GM18861 (cell line): ENCODE measurements around the gene PAGE4.

Experiments
- ATAC-seq: cut with Tn5 transposase; IDR thresholded peaks from one replicate; pipeline ENCODE4 v1.9.1; 2021; ENCODE audit not compliant: unreplicated experiment

Gene PAGE4, protein sequence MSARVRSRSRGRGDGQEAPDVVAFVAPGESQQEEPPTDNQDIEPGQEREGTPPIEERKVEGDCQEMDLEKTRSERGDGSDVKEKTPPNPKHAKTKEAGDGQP

DNA sequence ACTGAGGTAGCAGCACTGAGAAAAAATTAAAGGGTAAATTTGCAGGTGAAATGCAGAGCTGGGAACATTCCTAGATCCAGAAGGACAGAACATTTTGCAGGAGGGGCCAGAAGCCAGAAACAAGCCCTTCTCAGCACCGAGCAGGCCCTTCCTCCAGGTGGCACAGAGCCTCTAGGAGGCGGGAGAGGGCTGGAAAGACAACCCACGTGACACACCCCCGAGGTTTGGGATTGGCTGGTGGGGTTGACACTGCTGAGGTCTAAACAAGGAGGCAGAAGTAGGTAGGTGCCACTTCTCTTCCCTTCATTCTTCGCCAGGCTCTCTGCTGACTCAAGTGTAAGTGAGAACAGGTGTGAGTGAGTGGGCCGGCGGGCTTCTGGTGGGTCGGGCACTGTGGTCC is at the start of gene PAGE4:
Gene PAGE4, plus strand, starts transcription at position 288 of the 400 bp plus-strand sequence. CDS start 1,126 bp downstream, outside the sequence.
- no peak for ATAC-seq

DNA sequence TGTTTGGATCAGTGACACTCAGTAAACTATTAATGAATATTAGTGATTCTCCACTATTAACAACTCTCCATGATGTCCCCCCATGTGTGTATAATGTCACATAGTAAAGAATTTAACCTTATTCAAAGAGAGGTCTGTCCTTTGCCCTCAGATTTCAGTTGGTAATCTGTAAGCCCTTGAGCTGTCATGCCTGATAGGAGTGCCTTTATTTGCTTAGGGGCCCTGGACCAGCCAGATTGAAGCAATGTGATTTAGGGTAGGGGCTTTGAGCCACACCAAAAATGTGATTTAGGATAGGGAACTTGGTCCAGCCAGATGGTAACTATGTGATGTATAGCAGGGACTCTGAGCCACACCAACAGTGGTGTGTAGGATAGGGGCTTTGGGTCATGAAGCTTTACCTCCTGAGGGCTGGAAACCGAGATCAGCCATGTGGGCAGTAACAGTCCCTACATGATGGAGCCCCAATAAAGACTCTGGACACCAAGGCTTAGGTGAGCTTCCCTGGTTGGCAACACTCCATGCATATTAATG is 44.3 kb upstream of the PAGE4 start:
- ATAC-seq, result no peak

DNA sequence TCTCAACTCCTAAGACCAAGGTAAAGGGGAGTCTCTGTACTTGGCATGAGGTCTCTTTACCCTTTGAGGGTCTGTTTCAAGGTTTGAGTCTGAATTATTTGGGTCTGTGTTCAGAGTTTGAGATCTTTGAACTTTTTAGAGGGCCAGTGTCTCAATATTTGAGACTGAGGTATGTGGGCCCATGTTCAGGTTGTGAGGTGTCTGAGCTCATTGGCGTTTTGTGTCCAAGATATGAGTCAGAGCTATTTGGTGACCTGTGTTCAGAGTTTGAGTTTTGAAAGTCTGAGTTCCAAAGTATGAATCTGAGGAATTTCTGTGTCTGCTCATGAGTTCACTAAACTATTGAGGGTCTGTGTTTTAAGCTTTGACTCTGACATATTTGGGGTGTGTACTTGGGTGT is 36.7 kb upstream of the PAGE4 start:
- no peak for ATAC-seq

DNA sequence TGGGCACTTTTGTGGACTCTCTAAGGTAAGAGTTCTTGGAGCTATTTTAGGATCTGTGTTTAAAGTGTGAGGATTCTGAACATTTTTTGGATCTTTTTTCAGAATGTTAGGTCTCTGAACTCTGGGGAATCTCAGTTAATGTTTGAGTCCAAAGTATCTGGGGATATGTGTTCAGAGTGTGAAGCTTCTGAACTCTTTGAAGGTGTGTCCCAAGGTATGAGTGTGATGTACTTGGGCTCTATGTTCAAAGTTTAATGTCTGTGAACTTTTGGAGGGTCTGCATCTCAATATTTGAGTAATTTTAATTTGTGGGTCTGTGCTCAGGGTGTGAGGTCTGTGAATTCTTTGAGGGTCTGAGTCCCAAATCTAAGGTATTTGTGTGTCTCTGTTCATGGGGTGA is 35.4 kb upstream of the PAGE4 start:
- no peak for ATAC-seq

DNA sequence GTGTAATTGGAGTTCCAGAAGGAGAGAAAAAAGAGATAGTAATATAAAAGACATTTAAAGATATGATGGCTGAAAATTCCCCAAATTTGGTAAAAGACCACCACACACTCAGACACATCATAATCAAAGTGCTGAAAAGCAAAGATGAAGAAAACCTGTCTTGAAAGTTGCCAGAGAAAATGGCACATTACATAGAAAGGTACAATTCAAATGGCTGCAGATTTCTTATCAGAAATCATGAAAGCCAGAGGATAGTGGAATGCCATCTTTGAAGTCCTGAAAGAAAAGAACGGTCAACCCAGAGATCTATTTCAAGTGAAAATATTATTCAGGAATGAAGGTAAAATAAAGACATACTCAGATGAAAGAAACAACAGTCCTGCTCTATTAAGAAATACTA is 29.3 kb upstream of the PAGE4 start:
- no peak for ATAC-seq

DNA sequence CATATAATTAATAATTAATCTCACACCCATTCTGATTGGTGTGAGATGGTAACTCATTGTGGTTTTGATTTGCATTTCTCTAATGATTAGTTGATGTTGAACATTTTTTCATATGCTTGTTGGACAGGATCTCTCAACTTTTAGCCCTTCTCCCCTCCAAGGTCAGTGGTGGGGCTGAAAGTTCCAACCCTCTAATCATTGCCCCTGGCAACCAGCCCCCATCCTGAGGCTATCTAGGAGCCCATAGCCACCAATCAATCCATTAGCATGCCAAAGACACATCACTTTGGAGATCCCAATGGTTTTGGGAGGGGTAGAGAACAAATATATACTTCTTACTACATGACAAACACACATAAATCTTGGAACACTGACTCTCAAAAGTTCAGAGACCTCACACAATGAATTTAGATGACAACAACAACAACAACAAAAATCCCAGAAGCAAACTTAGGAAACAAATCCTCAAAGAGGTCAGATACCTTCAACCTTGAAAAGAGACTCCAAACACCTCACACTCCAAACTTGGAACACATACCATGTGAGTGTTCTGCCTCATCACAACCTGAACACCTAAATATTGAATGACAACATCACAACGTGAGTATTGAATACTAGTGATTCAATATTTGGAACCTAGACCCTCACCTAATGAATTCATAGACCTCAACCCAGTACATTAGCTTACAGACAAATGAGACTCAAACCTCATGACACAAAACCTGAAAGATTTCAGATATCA is 19.0 kb upstream of the PAGE4 start:
- ATAC-seq, result no peak

DNA sequence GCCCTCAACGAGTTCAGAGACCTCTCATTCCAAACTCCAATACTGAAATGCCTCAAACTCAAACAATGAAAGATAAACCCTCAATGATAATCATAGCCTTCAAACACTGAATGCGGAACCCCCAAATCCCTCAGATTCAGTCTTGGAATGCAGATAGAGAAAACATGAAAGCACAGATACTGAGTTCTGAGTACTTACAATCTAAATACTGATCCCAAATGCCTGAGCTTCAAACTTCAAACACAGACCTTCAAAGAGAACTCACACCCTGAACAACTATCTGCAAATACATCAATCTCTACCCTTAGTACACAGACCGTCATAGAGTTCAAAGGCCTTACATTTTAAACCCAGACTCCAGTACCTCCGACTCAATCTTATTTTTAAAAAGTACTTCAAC is 16.9 kb upstream of the PAGE4 start:
- no peak for ATAC-seq

DNA sequence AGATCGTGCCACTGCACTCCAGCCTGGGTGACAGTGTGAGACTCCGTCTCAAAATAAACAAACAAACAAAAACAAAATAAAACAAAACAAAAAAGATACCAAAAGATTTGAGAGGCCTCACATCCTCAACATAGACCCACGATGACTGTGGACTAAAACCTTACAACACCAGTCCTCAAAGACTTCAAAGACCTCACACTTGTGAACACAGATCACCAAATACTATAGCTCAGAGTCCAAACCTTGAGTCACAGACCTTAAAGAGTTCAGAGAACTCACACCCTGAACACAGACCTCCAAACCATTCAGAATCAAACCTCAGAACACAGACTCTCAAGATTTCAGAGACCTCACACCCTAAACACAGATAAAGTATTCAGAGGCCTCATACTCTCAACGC is 12.7 kb upstream of the PAGE4 start:
- no peak for ATAC-seq

DNA sequence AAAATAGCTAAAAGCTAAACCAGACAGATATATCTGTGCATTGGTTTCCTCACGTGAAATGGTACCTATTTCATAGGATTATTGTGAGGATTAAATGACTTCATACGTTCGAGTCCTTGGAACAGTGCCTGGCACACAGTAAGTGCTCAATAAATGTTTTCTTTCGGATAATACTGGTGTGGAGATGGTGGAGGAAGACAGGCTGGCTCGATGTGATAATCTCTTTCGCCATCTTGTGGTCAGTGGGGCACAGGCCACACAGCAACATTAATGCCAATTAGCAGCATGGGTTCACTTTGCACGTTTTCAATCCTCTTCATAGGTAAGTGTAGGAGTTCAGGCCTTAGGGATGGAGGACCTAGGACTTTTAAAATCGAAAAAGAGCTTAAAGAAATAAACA is 9.3 kb downstream of the PAGE4 start:
- peak; percentile 63 for ATAC-seq

DNA sequence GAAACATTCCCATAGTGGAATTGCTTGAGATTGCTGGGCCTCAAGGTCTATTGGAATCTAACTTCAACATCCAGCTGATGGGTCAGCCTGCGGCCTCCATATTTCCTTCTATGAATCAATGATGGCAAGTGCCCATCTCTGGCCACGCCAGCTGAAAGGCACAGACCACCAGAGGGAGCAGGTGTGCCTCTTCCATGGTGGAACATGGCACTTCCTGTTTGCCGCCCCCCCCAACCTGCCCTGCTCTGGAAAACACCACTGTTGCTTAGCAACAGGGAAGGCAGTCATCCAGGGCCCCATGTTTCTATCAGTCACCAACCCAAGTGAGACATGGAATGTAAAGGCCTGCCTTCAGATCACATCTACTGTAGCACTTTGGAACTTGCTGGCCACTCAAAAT is 11.6 kb downstream of the PAGE4 start:
- ATAC-seq, result no peak

DNA sequence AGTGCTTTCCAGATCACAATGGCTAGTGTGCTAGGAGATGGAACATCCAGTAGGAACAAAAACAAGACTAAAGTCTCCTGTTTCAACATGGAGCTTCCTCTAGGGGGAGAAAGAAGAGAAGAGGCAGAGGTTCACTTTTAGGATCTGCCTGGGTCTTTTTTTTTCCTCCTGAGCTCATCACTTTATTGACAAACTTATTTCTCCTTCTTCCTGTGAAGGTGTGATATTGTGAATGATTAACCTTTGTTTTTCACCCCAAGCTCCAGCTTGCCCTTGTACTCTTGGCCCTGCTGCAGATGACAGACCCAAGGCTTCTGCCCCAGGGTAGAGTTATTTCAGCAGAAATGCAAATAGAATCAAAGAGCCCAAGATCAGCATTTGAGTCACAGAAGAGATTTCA is 13.5 kb downstream of the PAGE4 start:
- ATAC-seq, result no peak

DNA sequence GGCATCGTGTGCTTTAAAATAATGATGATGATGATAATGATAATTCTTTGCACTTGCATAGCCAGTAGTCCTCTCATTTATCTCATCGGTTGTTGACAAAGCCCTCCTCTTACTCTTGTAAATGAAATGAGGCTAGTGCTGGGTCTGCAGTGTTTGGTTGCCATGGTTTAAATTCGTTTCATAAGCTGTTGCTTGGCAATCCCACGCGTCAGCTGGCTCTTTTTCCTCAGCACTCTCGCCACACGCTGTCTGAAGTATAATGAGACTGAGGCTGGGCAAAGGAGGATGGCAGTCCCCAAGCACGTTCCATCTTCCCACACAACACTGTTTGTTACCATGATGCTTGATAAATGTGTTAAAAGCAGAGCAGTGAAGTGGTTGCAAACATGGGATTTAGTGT is 15.5 kb downstream of the PAGE4 start:
- no peak for ATAC-seq

DNA sequence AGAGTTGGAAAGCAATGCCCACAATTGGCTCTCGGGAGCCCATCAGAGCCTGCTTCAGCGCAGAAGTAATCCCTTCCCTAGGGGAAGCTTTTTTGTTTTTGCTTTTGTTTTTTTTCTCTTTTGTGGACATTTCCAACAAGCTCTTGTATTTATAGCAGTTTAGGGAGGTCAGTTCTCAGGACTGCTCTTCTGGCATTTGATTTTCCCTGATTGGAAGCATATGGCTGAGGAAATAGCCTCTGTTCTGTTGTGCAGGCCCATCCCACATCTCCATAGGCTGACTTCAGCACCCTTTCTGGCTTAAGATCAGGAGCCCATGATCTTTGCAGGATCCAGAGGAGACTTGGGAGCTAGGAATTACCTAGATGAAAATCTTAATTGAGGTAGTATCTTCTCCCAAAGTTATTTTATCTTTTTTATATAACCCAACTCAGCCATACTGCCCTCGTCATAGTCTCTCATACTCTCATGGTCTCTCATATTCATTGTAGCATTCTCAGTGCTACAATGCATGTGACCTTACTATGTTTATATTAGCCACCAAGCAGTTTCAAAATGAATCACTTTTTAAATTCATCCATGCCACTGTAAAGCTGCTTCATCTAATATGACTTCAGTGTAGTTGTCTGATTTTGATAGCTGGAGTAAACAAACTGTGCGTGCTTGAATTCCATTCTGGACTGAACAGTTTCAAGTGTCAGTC is 16.7 kb downstream of the PAGE4 start:
- peak; percentile 49 for ATAC-seq

DNA sequence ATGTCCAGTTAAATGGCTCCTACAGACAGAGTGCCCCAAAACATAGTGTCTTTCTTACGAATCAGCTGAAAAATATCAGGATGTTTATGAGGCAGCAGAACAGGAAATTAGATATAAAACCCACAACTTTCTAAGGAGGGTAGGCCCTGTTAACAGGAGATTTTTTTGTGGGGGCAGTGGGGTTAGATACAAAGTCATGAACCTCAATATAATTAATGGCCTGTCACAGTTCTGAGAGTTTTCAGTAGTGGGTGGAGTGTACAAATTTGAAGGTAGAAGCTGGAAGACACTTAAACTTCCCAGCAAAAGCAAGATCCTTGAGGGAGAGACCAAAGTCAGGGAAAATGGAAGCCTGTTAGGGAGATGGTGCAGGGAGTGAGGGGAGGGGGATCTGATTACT is 17.4 kb downstream of the PAGE4 start:
- no peak for ATAC-seq

DNA sequence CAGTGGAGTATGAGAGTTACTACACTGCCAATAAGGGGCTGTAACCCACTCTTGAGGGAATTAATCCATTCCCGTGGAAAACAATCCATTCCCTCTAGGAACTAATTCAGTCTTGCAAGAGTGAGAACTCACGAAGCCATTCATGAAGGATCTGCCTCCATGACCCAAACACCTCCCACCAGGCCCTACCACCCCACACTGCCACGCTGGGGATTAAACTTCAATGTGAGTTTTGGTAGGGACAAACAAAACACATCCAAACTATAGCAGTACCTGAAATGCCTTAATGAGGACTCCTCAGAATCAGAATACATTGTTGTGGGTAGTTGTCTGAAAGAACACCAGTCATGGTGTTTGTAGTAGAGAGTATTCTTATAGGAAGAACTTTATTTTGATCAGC is 19.2 kb downstream of the PAGE4 start:
- no peak for ATAC-seq

DNA sequence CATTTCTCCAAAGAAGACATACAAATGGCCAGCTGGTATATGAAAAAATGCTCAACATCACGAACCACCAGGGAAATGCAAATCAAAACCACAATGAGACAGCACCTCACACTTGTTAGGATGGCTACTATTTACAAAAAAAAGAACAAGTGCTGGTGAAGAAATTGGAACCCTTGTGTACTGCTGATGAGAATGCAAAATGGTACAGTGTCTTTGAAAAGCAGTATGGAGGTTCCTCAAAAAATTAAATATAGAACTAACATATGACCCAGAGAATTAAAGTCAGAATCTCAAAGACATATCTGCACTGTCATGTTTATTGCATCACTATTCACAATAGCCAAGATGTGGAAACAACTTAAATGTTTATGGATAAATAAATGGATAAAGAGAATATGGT is 20.9 kb downstream of the PAGE4 start:
- no peak for ATAC-seq

DNA sequence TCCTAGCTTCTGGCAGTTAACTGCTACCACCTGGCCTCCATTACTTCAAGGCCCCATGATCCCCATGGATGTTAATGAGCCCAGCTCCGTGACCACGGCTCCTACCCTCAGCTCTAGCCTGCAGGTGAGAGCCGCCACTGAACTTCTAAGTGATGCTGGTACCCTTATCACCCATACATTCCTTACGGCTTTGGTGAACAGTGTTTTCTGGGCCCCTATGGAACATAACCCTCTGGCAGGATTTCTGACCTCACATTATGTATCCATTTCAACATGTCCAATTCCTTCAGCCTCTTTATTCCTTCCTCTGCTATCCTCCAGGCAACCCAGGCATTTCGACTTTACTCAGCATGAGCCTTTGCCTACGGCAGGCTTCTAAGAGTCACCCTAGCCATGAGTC is 24.6 kb downstream of the PAGE4 start:
- no peak for ATAC-seq

DNA sequence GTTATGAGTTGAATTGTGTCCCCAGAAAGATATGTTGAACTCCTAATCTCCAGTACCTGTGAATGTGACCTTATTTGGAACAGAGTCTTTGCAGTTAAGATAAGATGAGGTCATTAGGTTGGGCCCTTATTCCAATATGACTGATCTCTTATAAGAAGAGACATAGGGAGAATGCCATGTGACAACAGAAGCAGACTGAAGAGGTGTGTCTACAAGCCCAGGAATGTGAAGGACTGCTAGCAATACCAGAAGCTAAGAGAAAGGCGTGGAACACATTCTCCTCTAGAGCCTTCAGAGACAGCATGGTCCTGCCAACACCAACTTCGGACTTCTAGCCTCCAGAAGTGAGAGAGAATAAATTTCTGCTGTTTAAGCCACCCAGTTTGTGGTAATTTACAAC is 27.7 kb downstream of the PAGE4 start:
- ATAC-seq, result no peak

DNA sequence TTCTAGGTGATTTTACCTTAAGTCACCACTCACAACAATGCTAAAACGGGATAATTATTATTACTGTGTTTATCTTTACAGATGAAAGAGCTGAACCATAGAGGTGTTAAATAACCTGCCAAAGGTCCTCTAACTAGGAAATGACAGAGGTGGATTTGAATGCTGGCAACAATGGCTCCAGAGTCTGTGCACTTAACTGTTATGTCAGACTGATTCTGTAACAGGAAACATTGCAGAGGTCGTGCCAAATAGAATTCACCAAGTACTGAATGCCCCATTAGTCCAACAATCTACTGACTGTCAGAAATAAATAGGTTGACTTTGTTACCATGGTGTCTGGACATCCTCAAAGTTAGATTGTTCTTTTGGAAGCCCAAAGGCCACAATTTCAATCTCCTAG is 29.2 kb downstream of the PAGE4 start:
- no peak for ATAC-seq

DNA sequence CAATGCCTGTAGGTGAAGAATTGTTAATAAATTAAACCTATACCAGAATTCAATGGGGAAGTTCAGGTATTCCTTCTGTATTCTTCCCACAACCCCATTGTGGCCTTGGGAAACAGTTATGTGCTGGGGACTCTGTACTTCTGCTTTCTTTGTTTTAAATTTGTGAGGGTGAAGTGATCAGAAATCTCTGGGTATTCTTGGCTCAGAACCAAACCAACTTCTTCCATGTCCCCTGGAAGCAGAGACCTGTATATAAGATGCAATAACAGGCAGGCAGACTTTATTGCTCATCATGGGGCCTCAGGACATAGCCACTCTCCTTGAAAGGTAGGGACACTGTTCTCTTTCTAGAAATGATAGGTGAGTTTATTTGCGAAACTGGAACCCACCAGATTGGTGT is 30.4 kb downstream of the PAGE4 start:
- no peak for ATAC-seq

DNA sequence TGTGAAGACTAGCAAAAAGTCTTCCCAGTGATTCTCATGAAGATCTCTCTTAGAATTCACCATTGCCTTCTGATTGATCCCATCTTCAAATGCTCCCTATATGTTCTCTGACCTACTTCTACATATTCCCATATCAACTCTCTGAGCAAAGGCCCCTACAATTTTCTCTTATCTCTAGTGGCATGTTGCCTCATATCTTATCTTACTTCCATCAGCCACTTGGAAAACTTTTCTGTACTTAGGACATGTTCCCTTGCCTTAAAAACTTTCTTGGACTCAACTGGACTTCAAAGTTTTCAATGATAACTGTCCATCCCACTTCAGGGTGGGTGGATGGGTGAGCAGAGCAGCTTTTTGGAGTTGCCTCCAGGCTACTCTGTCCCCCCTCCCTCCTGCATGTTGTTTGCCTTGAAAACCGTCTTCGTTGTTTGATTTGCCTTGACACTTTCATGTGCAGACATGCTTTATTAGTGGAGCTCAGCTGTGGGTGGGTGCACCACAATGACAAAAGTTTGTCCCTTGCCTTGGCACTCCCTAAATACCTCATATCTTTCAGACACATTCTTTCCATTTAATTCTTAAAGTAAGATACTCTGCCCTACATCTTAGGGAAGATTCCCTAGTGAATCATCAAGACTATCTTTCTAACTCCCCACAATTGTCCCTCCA is 31.9 kb downstream of the PAGE4 start:
- no peak for ATAC-seq

DNA sequence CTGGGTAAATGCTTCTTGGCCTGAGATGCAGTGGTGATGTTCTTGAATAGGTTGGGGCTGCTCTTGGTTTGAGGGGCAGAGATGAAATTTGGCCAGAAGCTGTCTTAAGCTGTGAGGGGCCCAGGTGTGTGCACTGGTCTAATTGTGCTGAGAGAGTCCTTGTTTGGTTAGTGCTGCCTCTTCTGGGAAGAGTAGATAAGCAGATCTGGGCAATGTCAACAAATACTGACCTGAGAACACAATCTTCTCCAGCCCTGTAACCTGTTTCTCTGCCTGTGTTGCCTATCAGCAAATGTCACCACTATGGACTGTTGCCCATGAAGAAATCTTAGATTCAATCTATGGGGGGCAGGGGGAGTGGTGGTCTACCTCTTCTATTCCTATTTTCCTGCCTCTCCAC is 33.0 kb downstream of the PAGE4 start:
- no peak for ATAC-seq
